HG03575 (cell line): Measurements from ENCODE around the gene COG7.
"Not testable (repeated sequence)": the region's sequence is repeated elsewhere in the genome, so short reads cannot be mapped to it uniquely, and the experiment has no call there.

Experiments used
- ATAC-seq: cut with Tn5 transposase; IDR thresholded peaks from one replicate; pipeline ENCODE4 v1.9.1; 2021; ENCODE audit not compliant: unreplicated experiment, insufficient number of reproducible peaks, low FRiP score; ENCODE audit errors: extremely low read depth

COG7 gene

DNA sequence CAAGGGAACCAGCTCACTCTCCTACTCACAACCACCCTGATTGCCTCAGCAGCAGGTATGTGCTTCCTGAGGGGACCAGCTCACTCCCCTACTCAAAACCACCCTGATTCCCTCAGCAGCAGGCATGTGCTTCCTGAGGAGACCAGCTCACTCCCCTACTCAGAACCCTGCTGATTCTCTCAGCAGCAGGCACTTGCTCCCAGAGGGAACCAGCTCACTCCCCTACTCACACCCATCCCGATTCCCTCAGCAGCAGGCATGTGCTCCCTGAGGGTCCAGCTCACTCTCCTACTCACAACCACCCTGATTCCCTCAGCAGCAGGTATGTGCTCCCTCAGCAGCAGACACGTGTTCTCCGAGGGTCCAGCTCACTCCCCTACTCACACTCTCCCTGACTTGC is 26.1 kb upstream of the COG7 start:
- ATAC-seq: no peak

DNA sequence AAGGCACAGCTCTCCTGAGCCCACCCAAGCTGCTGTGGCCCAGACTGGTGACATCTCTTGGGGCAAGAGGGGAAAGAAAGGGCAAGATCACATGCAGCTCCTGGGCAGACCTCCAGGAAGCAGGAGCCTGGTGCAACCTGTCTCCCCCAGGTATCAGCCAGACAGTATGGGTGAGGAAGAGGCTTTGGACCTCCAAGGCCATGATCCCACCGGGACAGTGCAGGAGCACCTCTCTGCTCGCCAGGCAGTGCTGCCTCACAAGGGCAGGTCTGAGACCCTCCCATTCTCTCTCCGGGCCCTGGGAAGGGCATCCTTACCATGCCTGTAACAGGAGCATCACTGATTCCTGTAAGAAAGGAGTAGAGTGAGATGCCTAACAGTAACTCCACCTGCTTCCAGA is 25.6 kb upstream of the COG7 start:
- no peak for ATAC-seq

DNA sequence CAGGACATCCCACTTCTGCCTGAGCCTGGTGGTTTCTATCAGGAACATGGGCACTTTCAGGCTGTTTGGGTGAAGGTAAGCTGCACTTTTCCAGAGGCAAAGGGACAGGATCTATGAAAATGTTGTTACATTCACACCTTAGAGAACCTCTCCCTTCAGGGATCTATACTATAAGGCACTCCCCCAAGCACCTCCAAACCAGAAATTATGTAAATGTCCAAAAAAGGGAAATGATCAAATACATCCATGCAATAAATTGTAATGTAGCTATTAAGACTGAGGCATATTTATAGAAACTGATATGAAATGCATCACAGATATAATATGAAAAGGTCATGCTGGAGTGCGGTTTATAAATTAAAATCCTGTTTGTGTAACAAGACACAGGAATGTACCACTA is 23.3 kb upstream of the COG7 start:
- no peak for ATAC-seq

DNA sequence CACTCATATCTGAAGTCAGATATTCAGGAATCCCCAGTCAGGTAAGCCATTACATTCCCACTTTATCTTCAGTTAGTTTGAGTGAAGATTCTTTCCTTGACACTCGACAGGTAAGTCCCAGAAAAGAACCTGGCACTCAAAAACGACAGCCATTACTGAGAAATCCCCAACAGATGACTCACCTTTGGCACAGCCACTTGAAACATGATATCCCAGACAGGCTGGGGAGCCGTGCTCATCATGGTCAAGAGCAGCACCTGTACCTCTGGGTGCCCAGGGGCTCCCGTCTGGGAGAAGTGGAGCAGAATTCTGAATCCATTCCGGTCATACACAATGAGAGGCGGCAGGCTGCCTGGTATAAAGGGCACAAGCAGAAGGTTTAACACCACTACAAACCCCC is 16.8 kb upstream of the COG7 start:
- ATAC-seq: no peak

DNA sequence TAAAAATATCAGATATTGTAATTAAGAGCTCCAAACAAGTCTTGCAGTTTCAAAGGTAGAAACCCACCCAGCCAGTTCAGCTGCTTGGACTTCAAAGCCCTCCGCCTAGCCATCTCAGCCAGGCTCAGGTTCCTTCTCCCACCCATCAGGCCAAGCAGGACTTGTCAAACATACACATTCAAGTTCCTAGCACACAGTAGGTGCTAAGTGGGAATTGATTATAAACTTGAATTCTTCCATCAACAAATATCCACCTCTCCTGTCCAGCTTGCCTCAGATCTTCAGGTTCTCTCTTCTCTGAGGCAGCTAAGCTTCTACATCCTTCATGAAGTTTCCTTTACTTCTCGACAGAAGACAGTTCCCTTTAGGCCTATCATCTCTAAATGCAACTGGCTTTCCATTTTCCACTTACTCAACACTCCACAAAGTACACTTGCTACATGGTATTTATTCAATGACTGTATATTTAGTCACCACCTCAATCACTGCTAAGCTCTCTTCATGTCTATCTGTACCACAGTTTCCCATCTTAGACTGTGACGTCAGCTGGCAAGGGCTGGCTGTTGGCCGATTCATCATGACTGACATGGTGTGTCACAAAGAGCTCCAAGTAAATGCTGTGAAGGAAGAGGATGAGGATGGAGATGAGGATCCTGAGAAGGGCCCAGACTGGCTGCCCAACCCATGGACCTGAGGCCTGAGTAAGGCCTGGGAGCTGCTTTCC is 13.3 kb upstream of the COG7 start:
- no peak for ATAC-seq

DNA sequence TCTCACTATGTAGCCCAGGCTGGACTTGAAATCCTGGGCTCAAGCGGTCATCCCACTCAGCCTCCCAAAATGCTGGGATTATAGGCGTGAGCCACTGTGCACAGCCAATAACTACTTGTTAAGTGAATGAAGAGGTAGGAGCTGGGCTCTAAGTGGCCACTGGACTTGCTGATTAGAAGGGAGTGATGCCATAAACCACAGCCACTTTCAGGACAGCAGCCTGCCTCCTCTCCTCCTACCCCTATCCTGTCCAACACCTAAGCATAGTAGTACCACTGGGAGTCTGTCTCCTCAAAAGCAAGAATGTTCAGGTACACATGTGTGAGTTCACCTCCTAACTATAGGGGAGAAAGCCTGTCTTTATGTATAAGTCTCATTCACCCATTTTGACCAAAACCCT is 12.2 kb upstream of the COG7 start:
- ATAC-seq: no peak

DNA sequence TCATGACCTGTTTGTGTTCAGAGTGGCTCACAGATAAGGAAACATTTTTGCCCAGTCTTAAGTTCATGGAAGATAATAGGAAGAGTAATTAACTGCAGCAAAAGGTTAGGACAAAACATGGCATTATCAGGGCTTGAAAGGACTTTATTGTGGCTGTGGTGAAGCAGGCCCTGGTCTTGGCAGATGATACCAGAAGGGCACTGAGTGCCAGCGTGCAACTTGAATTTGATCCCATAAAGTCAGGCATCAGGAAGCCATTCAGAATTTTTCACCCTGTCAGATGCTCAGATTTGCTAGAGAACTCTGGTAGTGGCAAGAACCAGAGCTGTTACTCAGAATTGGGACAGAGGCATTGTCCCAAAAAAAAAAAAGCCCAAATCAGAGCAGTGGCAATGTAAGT is 11.2 kb upstream of the COG7 start:
- ATAC-seq: no peak

DNA sequence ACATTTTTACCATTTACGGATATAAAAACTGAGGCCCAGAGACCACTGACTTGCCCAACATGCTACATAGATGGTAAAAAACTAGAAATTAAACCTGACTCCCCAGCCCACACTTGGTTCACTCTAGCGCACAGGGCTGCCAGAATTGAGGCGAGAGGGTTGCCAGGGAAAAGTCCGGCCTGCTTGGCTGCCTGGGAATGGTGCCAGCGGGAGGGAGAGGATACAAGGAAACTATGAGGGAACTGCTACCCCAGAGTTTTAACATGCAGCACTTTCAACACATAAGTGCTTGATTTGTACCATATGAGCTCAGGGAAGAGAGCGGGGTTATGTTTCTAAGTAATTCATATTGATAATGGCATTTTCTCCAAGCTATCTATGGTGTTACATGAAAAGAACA is 10.0 kb upstream of the COG7 start:
- ATAC-seq: not testable (repeated sequence)

DNA sequence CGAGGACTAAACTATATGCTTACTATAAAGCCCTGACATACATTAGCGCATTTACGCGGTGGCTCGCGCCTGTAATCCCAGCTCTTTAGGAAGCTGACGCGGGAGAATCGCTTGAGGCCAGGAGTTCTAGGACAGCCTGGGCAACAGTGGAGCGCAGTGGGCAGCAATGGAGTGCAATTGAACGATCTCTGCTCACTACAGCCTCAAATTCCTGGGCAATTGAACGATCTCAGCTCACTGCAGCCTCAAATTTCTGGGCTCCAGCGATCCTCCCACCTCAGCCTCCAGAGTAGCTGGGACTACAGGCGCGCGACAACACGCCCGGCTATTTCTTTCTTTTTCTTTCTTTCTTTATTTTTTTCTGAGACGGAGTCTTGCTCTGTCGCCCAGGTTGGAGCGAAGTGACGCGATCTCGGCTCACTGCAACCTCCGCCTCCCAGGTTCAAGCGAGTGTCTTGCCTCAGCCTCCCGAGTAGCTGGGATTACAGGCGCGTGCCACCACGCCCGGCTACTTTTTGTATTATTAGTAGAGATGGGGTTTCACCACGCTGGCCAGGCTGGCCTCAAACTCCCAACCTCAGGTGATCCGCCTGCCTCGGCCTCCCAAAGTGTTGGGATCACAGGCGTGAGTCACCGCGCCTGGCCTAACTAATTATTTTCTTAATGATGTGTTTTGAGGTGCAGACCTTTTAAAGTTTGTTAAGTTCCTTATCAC is 506 bp upstream of the COG7 start:
- no peak for ATAC-seq

DNA sequence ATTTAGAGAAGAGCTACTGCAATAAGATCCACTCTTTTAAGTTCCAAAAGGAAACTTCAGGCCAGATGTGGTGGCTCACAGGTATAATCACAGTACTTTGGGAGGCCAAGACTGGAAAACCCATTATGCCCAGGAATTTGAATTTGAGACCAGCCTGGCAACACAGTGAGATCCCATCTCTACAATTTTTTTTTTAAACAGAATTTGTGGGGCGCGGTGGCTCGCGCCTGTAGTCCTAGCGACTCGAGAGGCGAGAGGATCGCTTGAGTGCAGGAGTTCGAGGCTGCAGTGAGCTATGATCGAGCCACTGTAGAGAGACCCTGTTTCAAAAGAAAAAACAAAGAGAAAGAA is 793 bp downstream of the COG7 start:
- no peak for ATAC-seq

DNA sequence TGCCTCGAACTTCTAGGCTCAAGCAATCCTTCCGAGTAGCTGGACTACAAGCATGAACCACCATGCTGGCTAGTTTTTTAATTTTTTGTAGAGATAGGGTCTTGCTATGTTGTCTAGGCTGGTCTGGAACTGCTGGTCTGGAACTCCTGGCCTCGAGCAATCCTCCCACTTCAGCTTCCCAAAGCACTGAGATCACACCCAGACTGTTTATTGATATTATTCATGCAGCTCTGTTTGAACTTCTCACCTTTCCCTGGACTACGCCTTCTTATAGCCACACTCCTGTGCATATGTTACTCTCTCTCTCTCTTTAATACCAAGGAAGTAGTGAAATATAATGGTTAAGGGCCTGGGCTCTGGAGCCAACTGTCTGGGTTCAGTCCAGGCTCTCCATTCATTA is 4.6 kb downstream of the COG7 start:
- ATAC-seq: no peak

DNA sequence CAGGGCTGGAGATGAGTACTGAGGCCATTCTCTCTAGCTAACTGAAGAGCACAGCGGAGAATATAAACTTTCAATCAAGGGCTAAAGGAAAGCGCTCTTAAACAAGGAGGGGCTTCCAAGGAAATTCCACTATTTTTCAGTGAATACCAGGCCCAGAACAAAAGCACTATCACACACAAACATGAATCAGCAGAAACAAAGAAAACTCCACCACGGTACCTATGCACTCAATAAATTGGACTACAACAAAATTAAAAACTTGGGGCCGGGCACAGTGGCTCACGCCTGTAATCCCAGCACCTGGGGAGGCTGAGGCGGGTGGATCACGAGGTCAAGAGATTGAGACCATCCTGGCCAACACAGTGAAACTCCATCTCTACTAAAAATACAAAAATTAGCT is 15.4 kb downstream of the COG7 start:
- ATAC-seq: not testable (repeated sequence)

DNA sequence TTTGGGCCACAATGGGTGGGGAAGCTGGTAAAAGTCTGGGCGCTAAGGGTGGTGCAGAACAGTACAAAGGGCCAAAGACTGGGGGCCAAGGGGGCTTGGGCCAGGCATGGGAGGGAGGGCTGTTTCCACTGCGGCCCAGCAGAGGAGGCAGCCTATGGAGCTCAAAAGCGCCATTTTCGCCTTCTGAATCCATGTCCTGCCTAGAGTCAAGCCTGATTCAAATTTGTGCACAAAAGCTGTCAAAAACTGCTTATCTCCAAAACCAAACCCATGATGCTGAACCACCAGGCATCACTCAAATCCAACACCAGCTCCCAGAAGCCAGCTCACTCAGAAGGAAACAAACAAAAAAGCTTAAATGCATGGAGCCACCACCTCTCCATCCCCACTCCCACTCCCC is 16.0 kb downstream of the COG7 start:
- no peak for ATAC-seq

DNA sequence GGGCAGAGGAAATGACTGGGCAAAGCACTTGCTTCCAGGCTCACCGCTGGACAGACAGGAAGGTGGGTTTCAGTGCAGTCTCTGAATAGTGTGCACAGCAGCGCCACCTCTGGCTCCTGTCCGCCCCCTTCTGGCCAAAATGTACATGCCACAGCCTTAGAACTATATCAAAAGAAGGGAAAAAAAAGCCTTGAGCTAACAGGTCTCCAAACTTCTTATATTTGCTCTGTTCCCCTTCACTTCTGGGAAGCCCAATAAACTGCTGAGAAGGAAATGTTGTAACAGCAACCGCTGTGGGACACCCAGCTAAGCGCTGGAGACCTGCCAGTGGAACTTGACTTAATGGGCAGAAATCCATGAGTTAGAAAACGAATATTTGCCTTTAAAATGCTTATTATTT is 17.5 kb downstream of the COG7 start:
- ATAC-seq: no peak

DNA sequence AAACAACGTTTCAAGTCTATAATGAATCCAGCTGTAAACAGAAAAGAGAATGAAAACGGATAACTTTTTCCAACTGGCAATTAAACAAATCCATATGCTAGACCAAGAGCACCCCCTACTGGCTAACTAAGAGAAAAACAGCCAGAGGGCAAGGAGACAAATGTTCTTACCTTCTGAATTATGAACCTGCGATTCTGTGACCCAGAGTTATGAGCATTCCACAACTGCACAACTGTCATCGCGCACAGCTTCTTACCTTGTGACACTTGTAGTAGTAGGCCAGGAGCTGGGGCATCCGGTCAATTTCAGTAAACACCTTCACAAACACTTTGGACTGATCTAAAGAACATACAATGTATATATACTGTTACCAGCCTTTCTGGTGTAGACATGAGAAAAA is 18.6 kb downstream of the COG7 start:
- no peak for ATAC-seq

DNA sequence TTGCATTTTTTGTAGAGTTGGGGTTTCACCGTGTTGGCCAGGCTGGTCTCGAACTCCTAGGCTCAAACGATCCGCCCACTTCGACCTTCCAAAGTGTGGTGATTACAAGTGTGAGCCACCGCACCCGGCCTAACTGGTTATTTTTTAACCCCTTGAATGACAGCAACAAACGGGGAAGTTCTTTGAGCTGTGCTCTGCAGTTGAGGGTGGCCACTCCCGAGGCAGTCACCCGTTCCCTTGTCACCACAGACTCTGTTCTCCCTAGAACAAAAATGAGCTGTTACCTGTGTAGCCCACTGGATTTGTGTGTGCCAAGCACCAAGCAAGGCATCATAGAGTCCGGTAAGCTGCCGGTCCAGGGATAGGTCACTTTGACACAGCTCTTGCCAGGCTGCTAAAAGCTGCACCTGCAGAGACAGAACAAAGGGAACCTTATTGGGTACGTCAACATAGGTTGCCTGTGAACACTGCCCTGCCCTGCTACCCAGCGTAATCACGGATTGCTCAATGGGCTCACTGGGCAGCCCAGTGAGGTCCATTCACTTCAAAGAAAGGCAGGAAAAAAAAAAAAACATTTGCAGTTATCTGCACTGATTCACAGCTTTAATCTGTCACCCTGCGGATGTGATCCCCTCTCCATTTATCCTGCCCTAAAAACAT is 19.6 kb downstream of the COG7 start:
- ATAC-seq: no peak

DNA sequence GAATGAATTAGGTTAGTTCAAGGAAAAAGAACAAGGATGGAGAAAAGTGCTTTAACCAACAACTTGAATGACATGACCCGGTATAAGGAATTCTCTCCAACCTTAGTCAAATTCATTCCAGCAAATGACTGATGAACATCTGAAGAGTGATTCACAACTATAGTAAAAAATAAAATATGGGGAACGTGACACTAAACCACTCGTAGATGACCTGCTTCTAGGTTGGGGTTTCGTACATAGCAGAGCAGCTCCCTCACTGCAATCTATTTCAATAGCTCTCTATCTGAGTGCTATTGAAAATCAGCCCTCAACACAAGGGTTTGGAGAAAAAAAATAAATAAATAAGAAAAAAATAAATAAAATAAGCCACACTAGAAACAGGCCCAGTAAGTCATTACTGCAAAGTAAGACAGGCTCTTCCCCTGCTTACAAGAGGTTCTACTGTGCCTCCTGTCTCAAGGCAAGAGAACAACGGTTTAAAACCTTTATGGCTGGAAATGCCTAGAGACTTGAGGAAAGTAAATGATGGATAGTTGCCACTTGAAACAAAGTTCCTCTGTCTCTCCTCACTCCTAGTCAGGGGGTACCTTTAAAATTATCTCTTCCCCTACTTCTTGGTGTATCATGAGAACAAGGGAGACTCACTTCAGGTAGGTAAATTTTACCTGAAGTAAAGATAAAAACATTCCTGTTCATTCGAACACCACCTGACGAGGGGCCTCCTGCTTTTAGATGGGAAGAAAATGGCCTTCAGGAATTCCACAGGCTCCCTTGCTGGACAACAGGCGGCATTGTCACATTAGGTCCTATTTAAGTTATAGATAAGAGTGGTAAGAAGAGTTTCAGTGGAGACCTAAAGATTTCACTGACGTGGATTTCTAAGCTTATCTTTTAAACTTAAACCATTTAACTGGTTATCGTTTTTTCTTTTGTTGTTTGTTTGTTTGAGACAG is 20.5 kb downstream of the COG7 start:
- ATAC-seq: no peak

DNA sequence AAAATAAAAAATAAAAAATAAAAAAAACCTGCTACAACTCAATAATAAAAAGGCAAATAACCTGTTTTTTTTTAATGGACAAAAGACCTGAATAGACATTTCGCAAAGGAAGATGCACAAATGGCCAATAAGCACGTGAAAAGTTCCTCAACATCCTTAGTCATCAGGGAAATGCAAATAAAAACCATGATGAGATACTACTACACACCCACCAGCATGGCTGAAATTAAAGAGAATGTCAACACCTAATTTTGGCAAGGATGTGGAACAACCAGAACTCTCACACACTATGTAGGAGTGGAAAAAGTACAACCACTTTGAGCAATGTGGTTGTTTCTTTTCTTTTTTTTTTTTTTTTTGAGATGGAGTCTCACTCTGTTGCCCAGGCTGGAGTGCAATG is 24.6 kb downstream of the COG7 start:
- ATAC-seq: no peak

DNA sequence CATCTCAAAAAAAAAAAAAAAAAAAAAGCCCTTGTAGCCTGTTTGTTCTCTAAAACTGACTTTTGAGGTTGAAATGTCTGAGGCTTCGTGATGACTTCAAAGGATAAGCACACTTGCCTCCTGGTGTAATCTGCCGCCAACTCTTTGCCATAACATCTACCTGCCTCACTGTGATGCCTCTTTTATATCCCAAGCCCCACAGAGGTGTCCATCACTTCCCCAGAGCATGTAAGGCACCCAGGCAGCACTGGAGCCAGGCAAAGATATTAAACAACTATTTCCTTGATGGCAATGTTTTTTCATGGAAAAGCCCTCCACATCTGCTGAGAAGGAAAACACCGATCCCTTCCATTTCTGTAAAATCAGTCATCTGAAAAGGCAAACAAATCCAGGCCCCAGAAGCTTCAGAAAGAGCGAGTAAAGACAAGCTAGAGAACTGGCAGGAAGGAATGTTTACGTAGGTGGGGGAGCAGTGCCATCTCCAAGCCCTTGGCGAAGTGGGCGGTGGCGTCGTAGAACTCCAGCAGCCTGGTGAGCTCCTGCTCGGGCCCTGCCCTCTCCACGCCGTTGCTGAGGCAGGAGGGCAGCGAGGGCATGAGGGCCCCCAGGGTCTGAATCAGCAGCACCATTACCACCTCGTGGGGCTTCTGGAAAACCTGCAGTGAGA is 28.6 kb downstream of the COG7 start:
- no peak for ATAC-seq
